Activated CD8-positive, alpha-beta memory T cell treated with anti-CD3 and anti-CD28 coated beads for 4 hours (primary cell): ENCODE measurements around the gene NRM.
"Not testable (repeated sequence)": the region's sequence is repeated elsewhere in the genome, so short reads cannot be mapped to it uniquely, and the experiment has no call there.

Source experiments
- DNase-seq, 2 donors: peaks; one replicate each; pipeline ENCODE4 v3.0.0-alpha.2; 2020; ENCODE audit warnings: low read depth in 2 of 2

The NRM gene

GRCh38 chr6:30666300-30666699, 24.5 kb downstream of the NRM start:
- peak in 1 of 2 donors; percentile 33 for DNase-seq

GRCh38 chr6:30664994-30665767, 25.6 kb downstream of the NRM start:
- DNase-seq, result no peak

- DNase-seq, result not testable (repeated sequence)
These were observed 32.9 kb downstream of the NRM start for GRCh38 chr6:30657922-30658321.

- no peak for DNase-seq
These were observed 33.3 kb downstream of the NRM start for GRCh38 chr6:30657454-30657853.

GRCh38 chr6:30656513-30656912, 34.3 kb downstream of the NRM start:
- DNase-seq, result no peak

- DNase-seq, result no peak
These were observed 35.1 kb downstream of the NRM start for GRCh38 chr6:30655743-30656094.

GRCh38 chr6:30654798-30655742, 35.7 kb downstream of the NRM start:
- no peak for DNase-seq

- DNase-seq, result no peak
These were observed 39.6 kb downstream of the NRM start for GRCh38 chr6:30651143-30651542.

- peak; percentile 44 to 51 for DNase-seq
These were observed 43.3 kb downstream of the NRM start for GRCh38 chr6:30647242-30648116.

- peak; percentile 82 to 89 for DNase-seq
These were observed 44.1 kb downstream of the NRM start, which contains the start of gene C6orf136 for GRCh38 chr6:30646450-30647241. Gene C6orf136 (plus strand): TSS chr6:30647133. CDS start chr6:30647232, 99 bp downstream.

- DNase-seq, result no peak
These were observed 44.8 kb downstream of the NRM start for GRCh38 chr6:30645989-30646388.

- DNase-seq, result no peak
These were observed 46.0 kb downstream of the NRM start for GRCh38 chr6:30644769-30645168.

- DNase-seq, result no peak
These were observed 47.1 kb downstream of the NRM start for GRCh38 chr6:30643656-30644055.

- no peak for DNase-seq
These were observed 49.7 kb downstream of the NRM start for GRCh38 chr6:30641048-30641447.

GRCh38 chr6:30640481-30640880, 50.3 kb downstream of the NRM start:
- DNase-seq, result no peak
